WTC11 (cell line): ENCODE data around the gene LYRM4.

ENCODE experiments used
- ATF3 ChIP-seq: sonication (generic); formaldehyde crosslinking; conservative IDR thresholded peaks from 2 replicates; pipeline ENCODE4 v1.8.1; 2022; ENCODE audit warnings: mild to moderate bottlenecking, missing genetic modification reagents
- CTCF ChIP-seq: fragments of 200-600 bp; IDR thresholded peaks from 2 replicates; pipeline ENCODE4 v1.8.0; 2022; ENCODE audit warnings: antibody characterized with exemption
- GRHL2 ChIP-seq: fragments of 250-450 bp; sonication (Bioruptor Pico); IDR thresholded peaks from 2 replicates; pipeline ENCODE4 v1.8.0; 2022; ENCODE audit warnings: mild to moderate bottlenecking, moderate library complexity; ENCODE audit not compliant: insufficient replicate concordance, severe bottlenecking
- MAX ChIP-seq: sonication (generic); formaldehyde crosslinking; IDR thresholded peaks from 2 replicates; pipeline ENCODE4 v1.8.0; 2022; ENCODE audit warnings: mild to moderate bottlenecking, missing genetic modification reagents
- NR3C1 ChIP-seq: sonication (generic); formaldehyde crosslinking; conservative IDR thresholded peaks from 2 replicates; pipeline ENCODE4 v1.8.1; 2023; ENCODE audit warnings: low read depth, mild to moderate bottlenecking, missing genetic modification reagents
- SMAD3 ChIP-seq: sonication (generic); formaldehyde crosslinking; IDR thresholded peaks from 2 replicates; pipeline ENCODE4 v1.8.0; 2022; ENCODE audit warnings: missing genetic modification reagents, mild to moderate bottlenecking, borderline replicate concordance
- ZNF281 ChIP-seq: sonication (generic); formaldehyde crosslinking; IDR thresholded peaks from 2 replicates; pipeline ENCODE4 v1.8.0; 2023; ENCODE audit warnings: mild to moderate bottlenecking, missing genetic modification reagents

GRCh38 chr6:5121956-5122355 is 138.8 kb downstream of the LYRM4 start:
- TF ChIP-seq CTCF (no peak), MAX (CRISPR knock-in tag) (no peak), GRHL2 (CRISPR knock-in tag) (no peak), SMAD3 (no peak), ZNF281 (no peak), ATF3 (no peak), NR3C1 (CRISPR knock-in tag) (no peak)
